Muscle layer of duodenum (tissue), 2 donors: Measurements from ENCODE around the gene MYO5A.
A peak's percentile ranks its signal among the peaks of the same experiment; 100 is the strongest.
"Not testable (repeated sequence)": the region's sequence is repeated elsewhere in the genome, so short reads cannot be mapped to it uniquely, and the experiment has no call there.

Source experiments
- H3K27ac ChIP-seq: one replicate; pipeline ENCODE4 v1.7.0; 2013; ENCODE audit warnings: mild to moderate bottlenecking, low read length
- H3K27me3 ChIP-seq: one replicate; pipeline ENCODE4 v1.7.0; 2013; ENCODE audit warnings: low read depth, mild to moderate bottlenecking, control low read depth, low read length
- H3K36me3 ChIP-seq, 2 donors: one replicate each; pipeline ENCODE4 v1.7.0; 2013; ENCODE audit warnings: low read length in 2 of 2, control low read depth in 1 of 2, mild to moderate bottlenecking in 1 of 2; ENCODE audit not compliant: insufficient read depth in 2 of 2, control insufficient read depth in 1 of 2
- H3K4me1 ChIP-seq, 2 donors: one replicate each; pipeline ENCODE4 v1.7.0; 2013; ENCODE audit warnings: low read length in 2 of 2, mild to moderate bottlenecking in 2 of 2, control low read depth in 1 of 2, moderate library complexity in 1 of 2; ENCODE audit not compliant: insufficient read depth in 2 of 2, control insufficient read depth in 1 of 2
- H3K4me3 ChIP-seq, 2 donors: one replicate each; pipeline ENCODE4 v1.7.0; 2013; ENCODE audit warnings: low read length in 2 of 2, low read depth in 1 of 2, mild to moderate bottlenecking in 1 of 2
- H3K9me3 ChIP-seq, 2 donors: one replicate each; pipeline ENCODE4 v1.7.0; 2013; ENCODE audit warnings: low read length in 2 of 2, control low read depth in 1 of 2, mild to moderate bottlenecking in 1 of 2; ENCODE audit not compliant: control insufficient read depth in 1 of 2
- donor health status: healthy.

Gene MYO5A

GRCh38 chr15:52528564-52529340 lies at the start of gene MYO5A:
TSS of gene MYO5A (minus strand) at chr15:52528880. CDS start at chr15:52528806, 74 bp downstream.
- H3K9me3 ChIP-seq: no peaks in the 10 kb centered on the region
- peaks cover 3 to 8% of the 10 kb centered on the region in 2 donors for H3K4me1 ChIP-seq
- peak within 1 kb of the TSS; percentile 61 for H3K27ac ChIP-seq
- H3K27me3 ChIP-seq: no peaks in the 10 kb centered on the region
- H3K36me3 ChIP-seq: no peaks in the 10 kb centered on the region
- H3K4me3 ChIP-seq: peak within 1 kb of the TSS; percentile 81 to 90

- Histone ChIP-seq H3K4me3 (no peak overlapping the region), H3K36me3 (peaks cover under 1 to 4% of the 10 kb centered on the region in 2 donors), H3K27ac (no peak overlapping the region), H3K4me1 (no peaks in the 10 kb centered on the region), H3K9me3 (peaks cover 0 to 4% of the 10 kb centered on the region in 2 donors), H3K27me3 (no peaks in the 10 kb centered on the region)
These were observed 48.0 kb upstream of the MYO5A start for GRCh38 chr15:52576692-52577091.

- not testable (repeated sequence) for H3K4me3 ChIP-seq, H3K27ac ChIP-seq, H3K27me3 ChIP-seq, H3K36me3 ChIP-seq, H3K9me3 ChIP-seq, H3K4me1 ChIP-seq
These were observed 46.9 kb upstream of the MYO5A start for GRCh38 chr15:52575573-52575972.

- Histone ChIP-seq H3K4me1 (no peaks in the 10 kb centered on the region), H3K4me3 (no peak overlapping the region), H3K36me3 (no peaks in the 10 kb centered on the region), H3K27ac (no peak overlapping the region), H3K9me3 (peaks cover 0 to 4% of the 10 kb centered on the region in 2 donors), H3K27me3 (no peaks in the 10 kb centered on the region)
These were observed 46.4 kb upstream of the MYO5A start for GRCh38 chr15:52575072-52575471.

- not testable (repeated sequence) for H3K36me3 ChIP-seq, H3K27me3 ChIP-seq, H3K4me1 ChIP-seq, H3K9me3 ChIP-seq, H3K27ac ChIP-seq, H3K4me3 ChIP-seq
These were observed 45.9 kb upstream of the MYO5A start for GRCh38 chr15:52574623-52575022.

GRCh38 chr15:52568601-52569585 lies 40.2 kb upstream of the MYO5A start, which contains the start of gene ARPP19:
TSS of gene ARPP19 (minus strand) at chr15:52569030. CDS start at chr15:52568892, 138 bp downstream.
- Histone ChIP-seq H3K4me1 (peaks cover 12 to 33% of the 10 kb centered on the region in 2 donors), H3K4me3 (peak within 1 kb of the TSS; percentile 79 to 82), H3K27ac (peak within 1 kb of the TSS; percentile 90), H3K36me3 (no peaks in the 10 kb centered on the region), H3K27me3 (no peaks in the 10 kb centered on the region), H3K9me3 (no peaks in the 10 kb centered on the region)

- Histone ChIP-seq H3K4me1 (peaks cover 12 to 38% of the 10 kb centered on the region in 2 donors), H3K9me3 (no peaks in the 10 kb centered on the region)
These were observed 39.4 kb upstream of the MYO5A start for GRCh38 chr15:52567871-52568600.

GRCh38 chr15:52566889-52567288 lies 38.2 kb upstream of the MYO5A start:
- Histone ChIP-seq H3K36me3 (no peaks in the 10 kb centered on the region), H3K9me3 (no peaks in the 10 kb centered on the region), H3K27ac (peak overlapping the region; percentile 90), H3K4me3 (peak overlapping the region; percentile 79 to 82), H3K27me3 (no peaks in the 10 kb centered on the region), H3K4me1 (peaks cover 12 to 45% of the 10 kb centered on the region in 2 donors)

More at GRCh38 chr15:52567871-52568600, 39.4 kb upstream of the MYO5A start:
- Histone ChIP-seq H3K36me3 (no peaks in the 10 kb centered on the region), H3K27ac (peak overlapping the region; percentile 90), H3K4me3 (peak overlapping the region; percentile 79 to 82), H3K27me3 (no peaks in the 10 kb centered on the region)

GRCh38 chr15:52565417-52566358 lies 37.0 kb upstream of the MYO5A start:
- H3K36me3 ChIP-seq, H3K27ac ChIP-seq, H3K27me3 ChIP-seq, H3K4me3 ChIP-seq, H3K9me3 ChIP-seq: not testable (repeated sequence)
- peaks cover 12 to 53% of the 10 kb centered on the region in 2 donors for H3K4me1 ChIP-seq

- H3K9me3 ChIP-seq: no peaks in the 10 kb centered on the region
- no peak overlapping the region for H3K27ac ChIP-seq
- no peaks in the 10 kb centered on the region for H3K36me3 ChIP-seq
- H3K27me3 ChIP-seq: no peaks in the 10 kb centered on the region
- no peak overlapping the region for H3K4me3 ChIP-seq
- peaks cover 12 to 74% of the 10 kb centered on the region in 2 donors for H3K4me1 ChIP-seq
These were observed 34.9 kb upstream of the MYO5A start for GRCh38 chr15:52563501-52564060.
